ENCODE data around the gene EDC3. TPM values are rescaled to one million over a fixed set of nuclear protein-coding genes. Genes with fewer than 3 reads are reported as not detected.
"Not testable (repeated sequence)": the region's sequence is repeated elsewhere in the genome, so short reads cannot be mapped to it uniquely, and the experiment has no call there.

Gene EDC3
- total RNA-seq, 3 donors from 2014 or later, result 52.2 to 57.1 (median 56.6) TPM

- Mint-ChIP-seq H3K9me3 (no peaks in the 10 kb centered on the region), H3K27me3 (ENCODE audit: low read depth) (no peaks in the 10 kb centered on the region), H3K4me3 (no peak overlapping the region), H3K36me3 (ENCODE audit: insufficient read depth) (no peaks in the 10 kb centered on the region), H3K4me1 (ENCODE audit: low read depth) (peaks cover 3% of the 10 kb centered on the region)
- DNase-seq, result no peak
- ATAC-seq, result no peak
Measured at GRCh38 chr15:74609938-74610301, 85.9 kb downstream of the EDC3 start.

- Mint-ChIP-seq H3K4me1 (ENCODE audit: low read depth) (peaks cover 3% of the 10 kb centered on the region), H3K9me3 (no peaks in the 10 kb centered on the region), H3K36me3 (ENCODE audit: insufficient read depth) (no peaks in the 10 kb centered on the region), H3K27me3 (ENCODE audit: low read depth) (no peaks in the 10 kb centered on the region), H3K4me3 (no peak overlapping the region)
- DNase-seq (no peak), ATAC-seq (no peak)
Measured at GRCh38 chr15:74608786-74609185, 87.0 kb downstream of the EDC3 start.

- no peak overlapping the region for H3K4me3 Mint-ChIP-seq
- no peaks in the 10 kb centered on the region for H3K27me3 Mint-ChIP-seq (ENCODE audit: low read depth)
- no peaks in the 10 kb centered on the region for H3K4me1 Mint-ChIP-seq (ENCODE audit: low read depth)
- no peaks in the 10 kb centered on the region for H3K9me3 Mint-ChIP-seq
- H3K36me3 Mint-ChIP-seq (ENCODE audit: insufficient read depth), result no peaks in the 10 kb centered on the region
- ATAC-seq (no peak), DNase-seq (no peak)
Measured at GRCh38 chr15:74605795-74606150, 90.1 kb downstream of the EDC3 start.

GRCh38 chr15:74604983-74605794, 90.6 kb downstream of the EDC3 start:
- H3K4me3 Mint-ChIP-seq, result no peak overlapping the region
- DNase-seq (no peak), ATAC-seq (no peak)
- H3K9me3 Mint-ChIP-seq, result no peaks in the 10 kb centered on the region
- H3K36me3 Mint-ChIP-seq (ENCODE audit: insufficient read depth), result no peaks in the 10 kb centered on the region
- H3K4me1 Mint-ChIP-seq (ENCODE audit: low read depth), result no peaks in the 10 kb centered on the region
- no peaks in the 10 kb centered on the region for H3K27me3 Mint-ChIP-seq (ENCODE audit: low read depth)

GRCh38 chr15:74603789-74604705, 91.8 kb downstream of the EDC3 start:
- ATAC-seq (no peak), DNase-seq (no peak)
- Mint-ChIP-seq H3K36me3 (ENCODE audit: insufficient read depth) (no peaks in the 10 kb centered on the region), H3K9me3 (no peaks in the 10 kb centered on the region), H3K4me1 (ENCODE audit: low read depth) (peaks cover 3% of the 10 kb centered on the region), H3K4me3 (no peak overlapping the region), H3K27me3 (ENCODE audit: low read depth) (no peaks in the 10 kb centered on the region)

GRCh38 chr15:74603026-74603788, 92.6 kb downstream of the EDC3 start:
- H3K9me3 Mint-ChIP-seq, result no peaks in the 10 kb centered on the region
- H3K27me3 Mint-ChIP-seq (ENCODE audit: low read depth), result no peaks in the 10 kb centered on the region
- no peaks in the 10 kb centered on the region for H3K36me3 Mint-ChIP-seq (ENCODE audit: insufficient read depth)
- peaks cover 11% of the 10 kb centered on the region for H3K4me1 Mint-ChIP-seq (ENCODE audit: low read depth)
- DNase-seq, result no peak
- no peak for ATAC-seq
- H3K4me3 Mint-ChIP-seq, result no peak overlapping the region

GRCh38 chr15:74599156-74599555, 96.7 kb downstream of the EDC3 start:
- Mint-ChIP-seq H3K36me3 (ENCODE audit: insufficient read depth) (peaks cover 5% of the 10 kb centered on the region), H3K4me3 (peak overlapping the region; percentile 97), H3K9me3 (no peaks in the 10 kb centered on the region), H3K4me1 (ENCODE audit: low read depth) (peaks cover 17% of the 10 kb centered on the region), H3K27me3 (ENCODE audit: low read depth) (no peaks in the 10 kb centered on the region)
- DNase-seq, result no peak
- no peak for ATAC-seq

GRCh38 chr15:74598126-74598842, 97.5 kb downstream of the EDC3 start:
- no peaks in the 10 kb centered on the region for H3K27me3 Mint-ChIP-seq (ENCODE audit: low read depth)
- H3K36me3 Mint-ChIP-seq (ENCODE audit: insufficient read depth), result peaks cover 9% of the 10 kb centered on the region
- ATAC-seq, result peak; percentile 99
- H3K4me1 Mint-ChIP-seq (ENCODE audit: low read depth), result peaks cover 17% of the 10 kb centered on the region
- peak; percentile 81 for DNase-seq
- H3K9me3 Mint-ChIP-seq, result no peaks in the 10 kb centered on the region
- H3K4me3 Mint-ChIP-seq, result peak overlapping the region; percentile 97

GRCh38 chr15:74597146-74597705, 98.6 kb downstream of the EDC3 start:
- H3K9me3 Mint-ChIP-seq, ATAC-seq: not testable (repeated sequence)

GRCh38 chr15:74596736-74597135, 99.1 kb downstream of the EDC3 start:
- H3K9me3 Mint-ChIP-seq; H3K4me3 Mint-ChIP-seq; ATAC-seq; H3K27me3 Mint-ChIP-seq (ENCODE audit: low read depth); DNase-seq: not testable (repeated sequence)
- peaks cover 17% of the 10 kb centered on the region for H3K4me1 Mint-ChIP-seq (ENCODE audit: low read depth)
- peaks cover 10% of the 10 kb centered on the region for H3K36me3 Mint-ChIP-seq (ENCODE audit: insufficient read depth)

More at GRCh38 chr15:74597146-74597705, 98.6 kb downstream of the EDC3 start:
- not testable (repeated sequence) for H3K27me3 Mint-ChIP-seq (ENCODE audit: low read depth); DNase-seq; H3K4me3 Mint-ChIP-seq
- Mint-ChIP-seq H3K36me3 (ENCODE audit: insufficient read depth) (peaks cover 10% of the 10 kb centered on the region), H3K4me1 (ENCODE audit: low read depth) (peaks cover 17% of the 10 kb centered on the region)

- no peak overlapping the region for H3K4me3 Mint-ChIP-seq
- H3K27me3 Mint-ChIP-seq (ENCODE audit: low read depth), result no peaks in the 10 kb centered on the region
- H3K36me3 Mint-ChIP-seq (ENCODE audit: insufficient read depth), result peaks cover 12% of the 10 kb centered on the region
- peaks cover 17% of the 10 kb centered on the region for H3K4me1 Mint-ChIP-seq (ENCODE audit: low read depth)
- ATAC-seq (no peak), DNase-seq (no peak)
- H3K9me3 Mint-ChIP-seq, result no peaks in the 10 kb centered on the region
Measured at GRCh38 chr15:74595271-74595670, 100.6 kb downstream of the EDC3 start.

- ATAC-seq (no peak), DNase-seq (no peak)
- H3K36me3 Mint-ChIP-seq (ENCODE audit: insufficient read depth), result peaks cover 16% of the 10 kb centered on the region
- H3K27me3 Mint-ChIP-seq (ENCODE audit: low read depth), result no peaks in the 10 kb centered on the region
- no peak overlapping the region for H3K4me3 Mint-ChIP-seq
- H3K9me3 Mint-ChIP-seq, result no peaks in the 10 kb centered on the region
- peaks cover 17% of the 10 kb centered on the region for H3K4me1 Mint-ChIP-seq (ENCODE audit: low read depth)
Measured at GRCh38 chr15:74594455-74594854, 101.4 kb downstream of the EDC3 start.

GRCh38 chr15:74593122-74593521, 102.7 kb downstream of the EDC3 start:
- no peaks in the 10 kb centered on the region for H3K9me3 Mint-ChIP-seq
- DNase-seq, result no peak
- H3K4me3 Mint-ChIP-seq, result no peak overlapping the region
- H3K27me3 Mint-ChIP-seq (ENCODE audit: low read depth), result no peaks in the 10 kb centered on the region
- H3K36me3 Mint-ChIP-seq (ENCODE audit: insufficient read depth), result peaks cover 16% of the 10 kb centered on the region
- peaks cover 5% of the 10 kb centered on the region for H3K4me1 Mint-ChIP-seq (ENCODE audit: low read depth)
- no peak for ATAC-seq
